GM10266 (cell line): ENCODE measurements around the gene C21orf91.
A peak's percentile ranks its signal among the peaks of the same experiment; 100 is the strongest.

Experiments
- DNase-seq: peaks from one replicate; pipeline ENCODE4 v3.0.0; 2012; ENCODE audit errors: extremely low spot score
- CTCF ChIP-seq: IDR thresholded peaks from 2 replicates; pipeline ENCODE4 v1.5.1; 2012; ENCODE audit warnings: mild to moderate bottlenecking, low read depth; ENCODE audit not compliant: control insufficient read depth, insufficient read depth; ENCODE audit errors: missing control alignments

The C21orf91 gene

DNA sequence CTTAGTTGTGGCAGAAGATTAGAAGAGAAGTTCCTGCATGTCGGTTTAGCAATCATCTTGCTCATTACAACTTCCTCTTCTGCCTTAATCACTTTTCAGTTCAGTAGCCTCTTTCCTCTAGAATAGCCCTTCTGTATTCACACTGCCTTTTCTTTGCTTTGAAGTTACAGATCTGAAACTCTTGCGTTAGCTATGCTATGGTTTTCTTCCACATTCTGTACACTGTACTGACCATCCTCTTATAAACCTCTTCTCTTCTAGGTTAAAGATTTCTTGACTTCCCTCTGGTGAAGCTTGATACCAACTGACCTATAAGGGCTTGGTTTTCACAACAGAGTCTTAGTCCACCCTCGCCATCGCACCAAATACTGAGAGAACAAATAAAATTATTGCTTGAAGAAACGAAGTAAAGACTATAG lies 35.0 kb downstream of the C21orf91 start:
- no peak for DNase-seq

DNA sequence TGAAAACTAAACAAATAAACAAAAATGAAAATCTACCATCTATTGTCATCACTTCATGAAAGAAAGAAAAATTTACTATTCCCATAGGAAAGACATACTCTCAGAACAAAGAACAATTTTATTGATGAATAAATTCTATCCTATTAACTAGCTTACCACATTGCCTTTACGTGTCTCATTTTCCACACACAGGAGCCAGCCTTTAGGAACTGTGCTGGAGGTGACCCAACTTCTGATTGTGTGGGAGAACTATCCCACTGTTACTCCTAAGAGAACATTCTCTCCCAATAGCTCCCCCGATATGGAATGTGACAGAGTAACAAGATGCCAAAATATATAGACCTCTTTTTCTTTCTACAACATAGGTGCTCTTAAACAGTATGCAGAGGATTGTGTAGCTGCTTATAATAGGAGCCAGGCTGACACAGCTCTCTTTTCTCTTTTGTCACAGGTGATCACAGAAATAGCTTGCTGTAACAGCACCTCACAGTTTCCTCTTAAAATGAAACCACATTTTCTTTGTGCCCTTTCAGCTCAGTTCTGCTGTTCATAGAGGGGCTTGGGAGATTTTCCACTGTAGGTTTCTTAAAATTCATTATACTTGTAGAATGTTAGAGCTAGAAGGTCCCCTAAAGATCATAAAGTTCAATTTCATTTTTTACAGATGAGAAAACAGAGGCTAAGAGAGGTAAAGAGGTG lies 35.5 kb downstream of the C21orf91 start:
- no peak for DNase-seq
- no peak for TF ChIP-seq CTCF

More for the DNA sequence above, 35.0 kb downstream of the C21orf91 start:
- no peak for TF ChIP-seq CTCF

DNA sequence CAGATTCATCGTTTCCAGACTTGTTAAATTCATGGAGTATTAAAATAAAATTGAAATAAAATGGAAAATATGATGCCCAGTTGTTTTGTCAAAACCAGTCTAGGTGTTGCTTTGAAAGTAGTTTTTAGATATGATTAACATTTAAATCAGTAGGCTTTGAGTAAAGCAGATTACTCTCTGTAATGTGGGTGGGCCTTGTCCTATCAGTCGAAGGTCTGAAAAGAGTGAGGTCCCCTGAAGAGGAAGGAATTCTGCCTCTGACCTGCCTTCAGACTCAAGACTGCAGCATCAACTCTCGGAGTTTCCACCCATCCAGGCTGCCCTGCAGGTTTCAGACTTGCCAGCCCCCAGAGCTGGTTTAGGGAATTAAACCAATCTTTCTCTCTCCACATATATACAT lies 36.2 kb downstream of the C21orf91 start:
- TF ChIP-seq CTCF, result no peak
- no peak for DNase-seq

GRCh38 chr21:17782051-17782450 lies 37.1 kb downstream of the C21orf91 start:
- no peak for TF ChIP-seq CTCF
- DNase-seq, result no peak

DNA sequence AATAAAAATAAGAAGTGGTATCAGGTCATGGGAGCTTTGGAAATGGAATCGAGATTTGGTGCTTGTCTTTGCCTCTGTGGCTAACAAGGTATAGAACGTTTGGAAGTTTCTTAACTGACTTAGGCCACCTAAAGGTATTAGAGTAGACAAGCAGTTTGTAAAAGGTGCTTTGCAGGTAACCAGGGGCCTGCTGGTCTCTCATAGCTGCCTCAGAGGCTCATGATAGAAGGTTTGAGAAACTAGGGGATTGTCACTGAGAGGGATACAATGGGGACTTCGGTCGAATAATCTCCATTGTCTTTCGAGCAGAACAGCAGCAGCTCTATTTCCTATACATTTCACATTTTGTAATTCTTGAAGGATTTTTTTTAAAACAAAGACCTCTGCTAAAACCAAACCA lies 37.6 kb downstream of the C21orf91 start:
- TF ChIP-seq CTCF, result no peak
- DNase-seq, result no peak

- TF ChIP-seq CTCF, result no peak
- peak; percentile 35 for DNase-seq
These were observed 38.6 kb downstream of the C21orf91 start for GRCh38 chr21:17780539-17780938.

DNA sequence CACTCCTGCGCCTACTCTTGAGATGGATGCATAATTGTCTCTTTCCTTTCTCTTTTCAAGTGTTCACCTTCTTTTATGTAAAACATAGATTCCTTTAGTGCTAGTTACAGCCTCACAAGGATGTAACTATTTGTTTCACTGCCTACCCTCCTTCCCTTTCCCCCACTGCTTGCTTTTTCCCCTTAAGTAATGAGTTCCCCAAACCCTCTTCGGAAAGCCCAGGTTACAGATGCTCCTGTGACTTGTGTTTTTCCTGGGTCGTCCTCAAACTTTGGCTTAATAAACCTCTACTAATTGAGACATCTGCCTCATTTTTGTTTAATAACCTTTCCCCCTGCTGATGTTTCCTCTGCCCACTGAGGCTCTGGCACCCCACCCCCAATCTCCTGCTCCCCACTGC lies 39.2 kb downstream of the C21orf91 start:
- no peak for DNase-seq
- no peak for TF ChIP-seq CTCF
